Heart left ventricle (tissue), 16 donors: Measurements from ENCODE around the gene CNOT4. TPM values are rescaled to one million over a fixed set of nuclear protein-coding genes. Genes with fewer than 3 reads are reported as not detected.

Experiments used
- ATAC-seq, 4 donors: fragments of 200-7000 bp; cut with Tn5 transposase; one replicate each; pipeline ENCODE4 v1.9.1; 2020 to 2022; ENCODE audit warnings: moderate library complexity in 4 of 4, mild to moderate bottlenecking in 3 of 4, moderate number of reproducible peaks in 1 of 4
- DNase-seq, 5 donors: peaks; one replicate each; pipeline ENCODE4 v3.0.0-alpha.2; 2020
- H3K27ac ChIP-seq, 12 donors: fragments of 200-600 bp; sonication (generic) in 4 of 12; one replicate each; pipeline versions ENCODE4 v1.5.0 to v1.8.0; 2016 to 2022; ENCODE audit warnings: mild to moderate bottlenecking in 2 of 12
- H3K27me3 ChIP-seq, 9 donors: fragments of 200-600 bp; sonication (generic) in 2 of 9; one replicate each; pipeline versions ENCODE4 v1.5.1 to v1.8.0; 2016 to 2022; ENCODE audit warnings: mild to moderate bottlenecking in 3 of 9
- H3K36me3 ChIP-seq, 9 donors: fragments of 200-600 bp; sonication (generic) in 2 of 9; one replicate each; pipeline versions ENCODE4 v1.5.0 to v1.8.0; 2018 to 2022; ENCODE audit warnings: mild to moderate bottlenecking in 2 of 9
- H3K4me1 ChIP-seq, 12 donors: fragments of 200-600 bp; sonication (generic) in 4 of 12; one replicate each; pipeline versions ENCODE4 v1.5.0 to v1.8.0; 2016 to 2022; ENCODE audit warnings: mild to moderate bottlenecking in 3 of 12
- H3K4me3 ChIP-seq, 12 donors: fragments of 200-600 bp; sonication (generic) in 4 of 12; one replicate each; pipeline versions ENCODE4 v1.5.0 to v1.8.0; 2017 to 2022; ENCODE audit warnings: mild to moderate bottlenecking in 9 of 12, moderate library complexity in 4 of 12
- H3K9me3 ChIP-seq, 12 donors: fragments of 200-600 bp; sonication (generic) in 4 of 12; one replicate each; pipeline versions ENCODE4 v1.5.0 to v1.8.0; 2016 to 2022; ENCODE audit warnings: mild to moderate bottlenecking in 1 of 12
- POLR2A ChIP-seq, 2 donors: fragments of 450-650 bp; IDR thresholded peaks; one replicate each; pipeline ENCODE4 v1.6.1; 2017; ENCODE audit warnings: antibody characterized with exemption in 2 of 2, mild to moderate bottlenecking in 2 of 2, moderate library complexity in 2 of 2
- WGBS, 4 donors: extraction: QIAGEN DNeasy Blood & Tissue Kit in 2 of 4; methylation state at CpG; one replicate each; pipeline versions ENCODE4 v1.1.5 to v1.1.7; 2013 to 2018; 5-methylcytosine and 5-hydroxymethylcytosine counted together
- intact Hi-C, 10 donors: fragments of 100-400 bp; cut with DNase I; formaldehyde crosslinking; loops; one replicate each; pipeline versions ENCODE4 v1.11.1 to v1.14.2; 2022
- polyA plus RNA-seq, 2 donors: library from polyadenylated mRNA; stranded (reverse); fragments of 200-250 nt; gene quantifications; one replicate each; pipeline ENCODE4 v1.2.3, GENCODE V29; 2013
- total RNA-seq, 9 donors: library from RNA; depleted of rRNA in 2 of 9; stranded (reverse); fragments of >200 nt in 2 of 9; fragmentation: NEBNext Ultra II Directional in 3 of 9; extraction: Animal tissue kit (Norgen Biotek cat#: 25700) in 3 of 9; gene quantifications; one replicate each; pipeline versions ENCODE4 v1.1.0 to v1.2.4, GENCODE V29; 2016 to 2023
- TF ChIP-seq, protein P1 (sequence below), 12 donors: fragments of 200-600 bp; sonication (generic) in 4 of 12; IDR thresholded peaks; one replicate each; pipeline versions ENCODE4 v1.5.0 to v1.8.0; 2018 to 2022; ENCODE audit warnings: antibody characterized with exemption in 12 of 12, mild to moderate bottlenecking in 5 of 12
- donor health status: ischemic (EF 13 %, LVEDD 7.1; RV severe dilation, severe dysfunction).
- donor health status: healthy with polysubstance abuse.
- donor health status: DM: no; HTN: yes; CAD: no.
- donor health status: DM: no; HTN: no; CAD: no.
- donor health status: ischemic (EF 25% LVEDD 6.9; RV normal size, moderate dysfunction).
- donor health status: ischemic (EF 25% LVEDD 5.7; RV mildly dilated, moderate dysfunction).
- donor health status: healthy.
- donor health status: DM: yes; HTN: yes; CAD: no.
- donor health status: ischemic (EF 35%, LVEDD 5.7; RV mildly dilated, moderate dysfunction).
- donor health status: nonischemic (EF 11% LVEDD 7.7; RV severe dilation, severe dysfunction).
- donor health status: DM: yes; HTN: yes; CAD: no.
- donor health status: PGD.
- donor health status: ischemic (EF 29% LVEDD 5.4; RV normal size, mild dysfunction).
- donor health status: nonischemic (EF 23%, LVEDD 6.1; RV moderate dilation, normal function).

Gene CNOT4
- total and polyA plus RNA-seq, 11 donors: 7.9 to 29.2 (median 23.7) TPM

DNA sequence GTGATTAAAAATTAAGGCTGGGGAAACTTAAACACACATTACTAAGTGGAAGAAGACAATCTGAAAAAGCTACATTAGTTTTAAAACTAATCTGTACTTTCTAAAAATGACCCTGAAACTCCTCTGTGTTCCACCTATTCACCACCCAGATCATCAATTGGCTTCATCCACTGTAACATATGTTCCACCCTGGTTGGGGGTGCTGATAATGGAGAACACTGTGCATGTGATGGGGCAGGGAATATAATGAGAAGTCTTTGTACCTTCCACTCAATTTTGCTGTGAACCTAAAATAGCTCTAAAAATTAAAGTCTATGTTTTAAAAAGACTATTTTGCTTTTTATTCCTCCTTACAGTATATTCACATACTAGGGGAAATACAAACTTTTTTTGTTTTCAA, 132.7 kb downstream of the CNOT4 start:
- no peak for DNase-seq
- Histone ChIP-seq H3K4me3 (no peak overlapping the region), H3K4me1 (peaks cover 0 to 2% (median 0%) of the 10 kb centered on the region in 12 donors), H3K27ac (no peak overlapping the region), H3K9me3 (no peaks in the 10 kb centered on the region), H3K27me3 (no peaks in the 10 kb centered on the region), H3K36me3 (peaks cover 0 to 6% (median 0%) of the 10 kb centered on the region in 9 donors)
- TF ChIP-seq, protein P1, sequence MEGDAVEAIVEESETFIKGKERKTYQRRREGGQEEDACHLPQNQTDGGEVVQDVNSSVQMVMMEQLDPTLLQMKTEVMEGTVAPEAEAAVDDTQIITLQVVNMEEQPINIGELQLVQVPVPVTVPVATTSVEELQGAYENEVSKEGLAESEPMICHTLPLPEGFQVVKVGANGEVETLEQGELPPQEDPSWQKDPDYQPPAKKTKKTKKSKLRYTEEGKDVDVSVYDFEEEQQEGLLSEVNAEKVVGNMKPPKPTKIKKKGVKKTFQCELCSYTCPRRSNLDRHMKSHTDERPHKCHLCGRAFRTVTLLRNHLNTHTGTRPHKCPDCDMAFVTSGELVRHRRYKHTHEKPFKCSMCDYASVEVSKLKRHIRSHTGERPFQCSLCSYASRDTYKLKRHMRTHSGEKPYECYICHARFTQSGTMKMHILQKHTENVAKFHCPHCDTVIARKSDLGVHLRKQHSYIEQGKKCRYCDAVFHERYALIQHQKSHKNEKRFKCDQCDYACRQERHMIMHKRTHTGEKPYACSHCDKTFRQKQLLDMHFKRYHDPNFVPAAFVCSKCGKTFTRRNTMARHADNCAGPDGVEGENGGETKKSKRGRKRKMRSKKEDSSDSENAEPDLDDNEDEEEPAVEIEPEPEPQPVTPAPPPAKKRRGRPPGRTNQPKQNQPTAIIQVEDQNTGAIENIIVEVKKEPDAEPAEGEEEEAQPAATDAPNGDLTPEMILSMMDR (IDR thresholded peaks at IDR 0.05): no peak
- TF ChIP-seq POLR2A (IDR thresholded peaks at IDR 0.05): no peak
- intact Hi-C loops: no loop called here
- no peak for ATAC-seq

DNA sequence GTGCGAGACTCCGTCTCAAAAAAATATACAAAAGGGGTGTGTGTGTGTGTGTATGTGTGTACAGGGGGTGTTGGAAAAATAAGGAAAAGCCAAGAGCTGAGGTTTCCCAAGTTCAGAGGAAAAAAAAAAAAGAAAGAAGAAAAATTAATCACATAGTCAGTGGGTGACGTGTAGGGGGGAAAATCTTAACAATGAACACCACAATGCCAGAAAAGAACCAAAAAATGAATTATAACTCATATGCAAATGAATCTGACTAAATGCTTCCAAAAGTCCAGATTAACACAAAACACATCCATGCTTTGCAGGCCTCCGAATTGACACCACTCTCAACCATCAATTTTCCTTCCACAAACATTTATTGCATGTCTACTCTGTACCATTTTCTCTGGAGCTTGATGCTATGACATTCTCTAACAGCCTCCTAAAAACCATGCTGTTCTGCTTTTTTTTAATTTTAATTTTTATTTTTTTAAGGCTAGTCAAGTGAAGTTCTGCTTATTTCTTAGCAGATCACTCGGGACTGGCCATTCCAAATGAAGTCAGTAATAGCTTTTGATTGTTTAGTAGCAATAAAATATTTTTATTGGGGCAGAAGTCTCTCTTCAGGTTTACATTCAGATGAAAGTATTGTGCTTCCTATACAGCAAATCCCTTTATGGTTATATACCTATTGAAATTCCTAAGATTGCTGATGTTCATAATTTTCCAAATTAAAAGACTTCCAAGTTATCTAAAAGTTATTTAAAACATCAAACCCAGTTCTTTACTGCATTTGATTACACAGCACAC, 133.8 kb downstream of the CNOT4 start:
- no peaks in the 10 kb centered on the region for H3K27me3 ChIP-seq
- H3K4me1 ChIP-seq: peaks cover 0 to 2% (median 0%) of the 10 kb centered on the region in 12 donors
- intact Hi-C loops: no loop called here
- TF ChIP-seq, protein P1 (IDR thresholded peaks at IDR 0.05): no peak
- no peak for TF ChIP-seq POLR2A (IDR thresholded peaks at IDR 0.05)
- WGBS, 4 donors: 92 to 99% (median 97%) methylated on average over 5 of the region's 5 CpGs
- DNase-seq (no peak), ATAC-seq (no peak)
- H3K36me3 ChIP-seq: peaks cover 0 to 4% (median 0%) of the 10 kb centered on the region in 9 donors
- no peaks in the 10 kb centered on the region for H3K9me3 ChIP-seq
- H3K27ac ChIP-seq: no peak overlapping the region
- no peak overlapping the region for H3K4me3 ChIP-seq

DNA sequence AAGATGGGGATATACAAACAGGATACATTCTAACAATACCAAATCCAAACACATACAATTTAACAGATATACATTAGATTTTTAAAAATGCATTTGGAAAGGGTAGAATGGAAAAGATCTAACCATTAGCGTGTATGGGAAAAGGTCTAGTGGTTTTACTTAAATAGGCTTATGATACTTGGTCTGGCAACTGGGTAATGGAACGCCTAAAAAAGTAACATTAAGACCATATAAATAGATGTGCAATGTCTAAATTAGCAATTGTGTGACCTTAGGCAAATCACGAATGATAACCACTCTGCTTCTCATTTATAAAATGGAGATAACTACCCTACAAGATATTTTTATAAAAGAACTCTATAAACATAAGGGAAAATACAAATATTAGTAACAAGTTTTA, 135.2 kb downstream of the CNOT4 start:
- no peaks in the 10 kb centered on the region for H3K27me3 ChIP-seq
- H3K4me3 ChIP-seq: no peak overlapping the region
- intact Hi-C loops: no loop called here
- no peak for TF ChIP-seq POLR2A (IDR thresholded peaks at IDR 0.05)
- TF ChIP-seq, protein P1 (IDR thresholded peaks at IDR 0.05): no peak
- no peak overlapping the region for H3K27ac ChIP-seq
- no peak for ATAC-seq
- peaks cover 0 to 2% (median 0%) of the 10 kb centered on the region in 12 donors for H3K4me1 ChIP-seq
- 61 to 68% (median 63%) methylated on average over 3 of the region's 3 CpGs for WGBS, 4 donors
- H3K36me3 ChIP-seq: peaks cover 0 to 4% (median 0%) of the 10 kb centered on the region in 9 donors
- no peaks in the 10 kb centered on the region for H3K9me3 ChIP-seq
- no peak for DNase-seq

DNA sequence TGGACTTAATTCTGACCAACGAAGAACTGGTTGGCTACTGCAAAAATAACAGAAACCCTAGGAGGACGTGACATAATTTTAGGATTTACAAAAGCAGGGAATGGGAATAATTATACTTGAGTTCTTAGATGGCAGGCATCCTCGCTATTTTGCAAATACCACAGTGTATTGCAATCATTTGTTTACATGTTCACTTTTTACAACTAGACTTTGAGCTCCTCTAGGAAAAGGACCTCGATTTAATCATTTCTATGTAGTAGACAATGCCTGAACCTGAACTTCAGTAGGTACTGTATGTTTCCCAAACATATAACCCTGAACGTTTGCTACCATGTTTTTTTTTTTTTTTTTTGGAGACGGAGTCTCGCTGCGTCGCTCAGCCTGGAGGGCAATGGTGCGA, 137.7 kb downstream of the CNOT4 start:
- H3K27me3 ChIP-seq: no peaks in the 10 kb centered on the region
- H3K4me3 ChIP-seq: no peak overlapping the region
- no peaks in the 10 kb centered on the region for H3K9me3 ChIP-seq
- ATAC-seq (no peak), DNase-seq (no peak)
- peaks cover 0 to 4% (median 0%) of the 10 kb centered on the region in 9 donors for H3K36me3 ChIP-seq
- peaks cover 0 to 2% (median 0%) of the 10 kb centered on the region in 12 donors for H3K4me1 ChIP-seq
- TF ChIP-seq, protein P1 (IDR thresholded peaks at IDR 0.05): no peak
- TF ChIP-seq POLR2A (IDR thresholded peaks at IDR 0.05): no peak
- WGBS, 4 donors: 95 to 96% (median 95%) methylated on average over 10 of the region's 10 CpGs
- no peak overlapping the region for H3K27ac ChIP-seq
- intact Hi-C loops: no loop called here
